Limb (tissue), 2 donors: ENCODE measurements around the gene PKIG.
"Not testable (repeated sequence)": the region's sequence is repeated elsewhere in the genome, so short reads cannot be mapped to it uniquely, and the experiment has no call there.

Source experiments
- DNase-seq, 2 donors: peaks; one replicate each; pipeline ENCODE4 v3.0.0-alpha.2; 2016; ENCODE audit errors: extremely low spot score in 2 of 2

PKIG gene

GRCh38 chr20:44571362-44571988 is 10.9 kb upstream of the PKIG start:
- DNase-seq, result no peak

- DNase-seq, result peak in 1 of 2 donors; percentile 33
Observed at GRCh38 chr20:44572551-44573500, 9.6 kb upstream of the PKIG start.

- no peak for DNase-seq
Observed at GRCh38 chr20:44573501-44573869, 8.9 kb upstream of the PKIG start.

- no peak for DNase-seq
Observed at GRCh38 chr20:44574372-44574771, 8.0 kb upstream of the PKIG start.

GRCh38 chr20:44576297-44576696 is 6.1 kb upstream of the PKIG start:
- DNase-seq, result no peak

- no peak for DNase-seq
Observed at GRCh38 chr20:44579313-44580081, 2.9 kb upstream of the PKIG start.

DNA sequence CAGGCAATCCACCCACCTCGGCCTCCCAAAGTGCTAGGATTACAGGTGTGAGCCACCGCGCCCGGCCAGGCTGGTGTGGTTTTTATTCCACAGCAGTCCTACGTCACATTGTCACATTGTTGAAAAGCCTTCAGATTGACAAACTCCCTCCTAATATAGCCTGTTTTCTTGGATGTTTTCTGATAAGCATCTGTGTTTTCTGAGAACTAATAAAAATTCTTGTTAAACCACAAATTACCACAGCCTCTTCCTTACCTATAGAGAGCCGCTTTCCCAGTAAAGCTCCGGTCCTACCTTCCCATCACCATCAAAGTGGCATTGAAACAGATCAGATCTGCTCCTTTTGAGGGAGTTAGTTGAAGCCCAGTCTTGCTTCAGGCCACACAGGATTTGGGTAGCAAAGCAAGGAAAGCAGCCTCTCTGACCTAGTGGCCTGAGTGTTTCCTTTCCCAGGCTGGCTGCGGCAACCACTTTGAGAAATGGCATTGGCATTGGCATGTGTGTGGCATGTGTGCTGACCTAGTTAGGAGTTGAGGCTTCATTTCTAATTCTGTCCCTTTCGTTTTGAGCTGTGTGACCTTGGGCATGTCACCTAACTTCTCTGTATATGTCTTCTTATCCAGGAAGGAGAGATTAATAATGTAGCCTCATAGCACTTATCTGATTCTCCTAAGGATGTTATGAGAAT is 1.7 kb upstream of the PKIG start:
- no peak for DNase-seq

DNA sequence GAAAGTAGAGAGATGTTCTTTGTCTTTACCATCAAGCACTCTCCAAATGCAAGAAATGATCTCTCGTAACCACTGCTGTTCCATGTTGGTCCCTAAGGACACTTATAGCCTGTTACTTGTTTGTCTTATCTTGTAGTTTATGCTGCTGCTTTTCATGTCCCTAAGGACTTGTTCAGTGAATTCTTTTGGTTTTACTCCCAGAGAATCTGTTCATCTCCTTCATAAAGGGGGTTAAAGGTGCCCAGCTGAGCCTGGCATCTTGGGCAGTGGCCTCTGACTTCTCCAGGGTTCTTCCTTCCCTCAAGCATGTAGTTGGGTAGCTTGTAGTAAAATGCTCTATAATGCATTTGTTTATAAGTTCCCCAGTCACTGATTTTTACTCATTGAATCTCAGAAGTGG is 864 bp upstream of the PKIG start:
- DNase-seq, result no peak

- no peak for DNase-seq
Observed at GRCh38 chr20:44583157-44583556, 778 bp downstream of the PKIG start.

GRCh38 chr20:44584162-44584561 is 1.8 kb downstream of the PKIG start:
- no peak for DNase-seq

DNA sequence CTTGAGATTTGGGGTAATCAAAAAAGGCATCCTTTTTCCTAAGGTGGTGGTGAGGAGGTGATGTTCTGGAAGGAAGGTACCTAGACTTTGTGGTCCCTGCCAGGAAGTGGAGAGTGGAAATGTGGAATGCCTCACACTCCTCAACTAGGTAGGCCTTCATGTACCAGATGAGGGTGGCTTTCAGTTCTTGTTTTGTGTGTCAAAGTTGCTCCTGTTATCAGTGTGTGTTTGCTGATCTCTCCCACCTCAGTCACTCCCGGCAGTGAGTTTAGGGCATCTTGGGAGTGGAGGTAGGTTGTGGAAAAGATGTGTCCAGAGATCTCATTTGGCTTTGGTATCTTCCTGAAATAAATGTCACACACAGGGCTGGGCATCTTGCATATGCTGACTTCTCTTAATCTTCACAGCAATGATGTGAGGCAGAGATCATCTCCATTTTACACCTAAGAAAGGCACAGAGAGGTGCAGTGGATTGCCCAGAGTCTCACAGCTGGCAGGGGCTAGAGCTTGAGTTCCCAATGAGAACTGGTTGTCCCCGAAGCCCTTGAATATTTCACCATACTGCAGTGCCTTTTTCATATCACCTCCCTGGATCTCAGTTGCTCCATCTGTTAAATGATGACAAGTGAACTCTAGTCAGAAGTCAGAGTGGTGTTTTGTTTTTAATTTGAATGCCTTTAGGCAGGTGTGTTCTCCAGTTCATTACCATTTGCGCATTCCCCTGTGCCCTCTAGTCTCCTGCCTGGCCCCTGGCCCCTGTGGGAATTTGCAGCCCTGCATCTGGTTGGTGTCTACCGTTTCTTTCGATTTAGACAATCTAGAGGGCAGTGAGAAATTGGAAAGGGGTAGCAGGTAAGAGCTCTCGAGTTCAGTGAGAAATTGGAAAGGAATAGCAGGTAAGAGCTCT is 2.9 kb downstream of the PKIG start:
- DNase-seq, result no peak

DNA sequence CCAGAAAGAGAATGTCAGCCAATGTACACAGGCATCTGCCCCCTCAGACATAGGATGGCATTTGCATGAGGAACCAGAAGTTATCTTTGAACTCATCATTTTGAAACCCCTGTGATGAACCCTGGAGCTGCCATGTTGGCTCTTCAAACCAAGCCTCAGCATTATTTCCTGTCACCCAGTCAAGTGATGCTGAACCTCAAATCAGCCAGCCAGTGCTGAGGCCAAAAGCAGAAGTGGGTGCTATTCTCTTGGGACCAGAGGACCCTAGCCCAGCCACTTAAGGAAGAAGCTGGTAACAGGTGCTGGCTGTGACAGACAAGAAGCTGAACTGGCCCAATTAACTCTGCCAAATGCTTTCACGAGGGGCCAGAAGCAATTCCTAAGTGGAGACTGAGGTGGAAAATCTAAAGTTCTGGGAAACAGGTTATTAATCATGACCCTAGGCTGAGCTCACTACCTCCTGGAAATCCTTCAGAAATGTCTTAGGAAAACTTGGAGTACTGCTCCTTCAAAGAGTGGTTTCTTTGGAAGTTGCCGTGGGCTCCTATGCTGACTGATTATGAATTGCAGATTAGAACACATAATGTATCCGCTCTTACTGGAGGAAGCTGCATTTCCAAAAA is 4.0 kb downstream of the PKIG start:
- no peak for DNase-seq

GRCh38 chr20:44587035-44587980 is 4.9 kb downstream of the PKIG start:
- no peak for DNase-seq

GRCh38 chr20:44588321-44588720 is 5.9 kb downstream of the PKIG start:
- DNase-seq, result not testable (repeated sequence)

- no peak for DNase-seq
Observed at GRCh38 chr20:44589537-44589936, 7.2 kb downstream of the PKIG start.

DNA sequence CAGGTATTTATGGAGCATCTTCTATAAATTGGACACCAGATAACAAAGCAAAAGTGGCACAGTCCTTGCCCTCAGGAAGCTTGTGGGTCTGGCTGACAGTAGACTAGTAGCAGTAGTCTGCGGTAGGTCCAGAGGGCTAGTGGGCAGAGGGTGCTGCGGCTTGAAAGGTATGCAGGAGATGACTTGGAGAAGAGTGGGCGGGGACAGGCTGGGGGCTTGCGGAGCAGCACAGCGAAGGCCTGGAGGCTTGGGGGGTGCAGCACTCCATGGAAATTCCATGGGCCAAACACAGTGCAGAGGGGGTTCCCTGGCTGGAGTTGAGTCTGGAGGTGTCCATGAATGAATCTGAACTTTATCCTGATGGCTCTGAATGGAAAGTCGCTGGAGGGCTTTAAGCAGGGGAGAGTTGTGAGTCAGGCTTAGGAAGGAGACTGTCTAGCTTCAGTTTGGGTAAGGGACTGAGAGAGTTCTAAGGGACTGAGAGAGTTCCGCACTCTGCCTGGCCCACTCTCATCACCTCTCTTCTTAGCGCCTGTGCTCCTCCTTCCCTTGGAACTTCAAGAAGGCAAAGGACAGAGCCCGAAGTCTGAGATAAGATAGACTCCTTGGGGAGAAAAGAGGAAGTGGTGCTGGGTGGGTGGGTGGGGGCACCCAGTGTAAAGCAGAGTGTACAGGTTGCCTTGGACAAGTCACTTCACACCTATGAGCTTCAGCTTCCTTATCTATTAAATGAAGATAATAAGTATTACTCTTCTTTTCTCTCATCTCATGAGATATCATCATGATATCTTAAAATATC is 8.8 kb downstream of the PKIG start:
- no peak for DNase-seq

DNA sequence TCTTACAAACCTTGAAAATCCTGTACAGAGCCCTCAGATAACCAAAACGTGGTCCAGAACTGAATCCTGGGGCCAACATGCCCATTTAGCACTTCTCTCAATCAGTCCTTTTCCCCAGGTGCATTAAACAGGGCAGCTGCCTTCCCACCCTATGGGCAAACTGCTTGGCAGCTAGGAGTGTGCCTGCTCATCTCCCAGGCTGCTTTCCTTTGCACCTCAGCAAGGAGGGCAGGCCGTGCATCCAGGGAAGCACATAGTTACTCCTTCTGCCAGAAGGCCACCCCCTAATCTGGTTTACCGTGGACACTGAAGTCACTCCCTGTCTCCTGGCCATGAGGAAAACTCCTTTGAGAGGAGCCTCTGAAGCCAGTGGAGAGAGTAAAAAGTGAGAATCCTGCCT is 10.0 kb downstream of the PKIG start:
- DNase-seq, result no peak

GRCh38 chr20:44593751-44594150 is 11.4 kb downstream of the PKIG start:
- no peak for DNase-seq
